Amniotic stem cell (primary cell): ENCODE results near the gene SOBP.

Source experiments
- DNase-seq: peaks from one replicate; lab custom pipeline; 2025; lab: John Stamatoyannopoulos, UW

SOBP gene

GRCh38 chr6:107616775-107617174, 126.9 kb downstream of the SOBP start:
- no peak for DNase-seq

- DNase-seq: no peak
Measured at GRCh38 chr6:107617341-107617932, 127.5 kb downstream of the SOBP start.

DNA sequence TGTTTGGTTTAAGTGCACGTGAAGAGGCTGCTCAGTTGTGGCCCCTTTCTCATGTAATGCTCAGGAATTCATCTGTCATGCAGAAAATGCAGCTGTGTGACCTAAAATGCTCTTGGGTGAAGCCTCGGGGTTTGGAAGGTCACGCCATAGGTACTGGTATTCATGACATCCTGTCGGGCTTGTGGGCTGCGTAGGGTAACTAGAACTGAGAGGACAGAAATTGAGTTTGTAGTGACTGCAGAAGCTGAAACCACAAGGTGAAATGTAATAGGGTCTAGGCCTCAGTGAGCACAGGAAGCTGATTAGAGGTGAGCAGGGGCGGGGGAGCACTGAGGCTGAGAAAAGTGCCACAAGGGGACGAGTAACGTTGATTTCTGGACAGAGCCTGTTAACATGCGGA, 128.8 kb downstream of the SOBP start:
- no peak for DNase-seq

GRCh38 chr6:107620732-107621131, 130.8 kb downstream of the SOBP start:
- DNase-seq: no peak

GRCh38 chr6:107621229-107621937, 131.5 kb downstream of the SOBP start:
- no peak for DNase-seq

GRCh38 chr6:107622269-107622668, 132.4 kb downstream of the SOBP start:
- DNase-seq: no peak

GRCh38 chr6:107624050-107624449, 134.1 kb downstream of the SOBP start:
- no peak for DNase-seq

GRCh38 chr6:107624541-107624940, 134.6 kb downstream of the SOBP start:
- DNase-seq: no peak

- DNase-seq: no peak
Measured at GRCh38 chr6:107625264-107625663, 135.3 kb downstream of the SOBP start.

DNA sequence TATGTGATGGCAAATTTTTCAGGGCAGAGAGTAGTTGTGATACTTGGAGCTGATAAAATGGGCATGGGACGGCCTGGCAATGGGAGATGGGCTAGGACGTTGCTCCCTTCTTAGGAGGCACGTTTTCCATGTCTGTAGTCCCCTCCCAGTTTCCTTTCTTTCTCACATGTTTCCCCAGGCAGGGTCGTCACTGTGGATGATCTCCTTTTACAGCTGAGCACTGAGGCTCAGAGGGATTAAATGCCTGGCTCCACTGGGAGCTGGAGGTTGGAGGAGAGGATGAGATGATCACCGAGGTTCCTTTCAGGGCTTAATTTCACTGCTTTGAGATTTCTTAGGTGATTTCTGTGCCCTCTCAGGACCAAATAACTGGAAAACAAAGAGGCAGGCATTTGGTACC, 136.7 kb downstream of the SOBP start:
- no peak for DNase-seq

DNA sequence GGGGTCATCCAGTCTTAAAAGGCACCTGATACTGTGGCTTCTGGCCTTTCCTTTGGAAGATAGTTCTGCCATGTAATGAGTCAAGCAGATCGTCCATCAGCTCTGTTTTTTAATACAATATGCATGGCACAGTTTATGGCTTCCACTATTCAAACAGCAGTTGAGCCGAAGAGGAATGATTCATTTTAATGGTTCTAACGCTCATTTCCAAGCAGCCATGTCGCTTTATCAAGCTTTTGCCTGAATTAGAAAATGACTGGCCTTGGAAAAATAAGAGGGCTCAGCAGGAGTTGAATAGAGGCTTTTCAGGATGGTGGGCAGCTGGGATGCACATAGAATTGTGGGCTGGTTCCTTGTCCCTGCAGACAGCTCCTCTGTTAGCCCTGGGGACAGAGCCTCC, 138.1 kb downstream of the SOBP start:
- DNase-seq: no peak

DNA sequence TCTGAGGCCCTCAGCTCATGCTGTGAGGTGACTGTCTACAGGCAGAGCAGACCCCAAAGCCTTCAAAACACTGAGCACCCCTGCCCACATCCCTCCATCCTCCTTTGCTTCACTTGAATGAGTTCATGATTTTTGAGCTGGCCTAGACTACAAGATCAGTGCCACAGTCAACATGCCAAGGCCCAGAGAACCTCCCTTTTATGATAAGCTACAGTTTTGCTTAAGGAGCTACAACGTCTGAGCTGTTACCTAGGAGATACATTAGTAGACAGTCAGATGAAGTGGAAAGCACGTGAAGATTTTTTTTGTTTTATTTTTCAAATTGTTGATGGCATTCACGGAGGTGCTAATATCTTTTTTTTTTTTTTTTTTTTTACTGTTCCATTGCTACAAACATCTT, 139.0 kb downstream of the SOBP start:
- no peak for DNase-seq

GRCh38 chr6:107629548-107630129, 139.7 kb downstream of the SOBP start:
- DNase-seq: no peak

DNA sequence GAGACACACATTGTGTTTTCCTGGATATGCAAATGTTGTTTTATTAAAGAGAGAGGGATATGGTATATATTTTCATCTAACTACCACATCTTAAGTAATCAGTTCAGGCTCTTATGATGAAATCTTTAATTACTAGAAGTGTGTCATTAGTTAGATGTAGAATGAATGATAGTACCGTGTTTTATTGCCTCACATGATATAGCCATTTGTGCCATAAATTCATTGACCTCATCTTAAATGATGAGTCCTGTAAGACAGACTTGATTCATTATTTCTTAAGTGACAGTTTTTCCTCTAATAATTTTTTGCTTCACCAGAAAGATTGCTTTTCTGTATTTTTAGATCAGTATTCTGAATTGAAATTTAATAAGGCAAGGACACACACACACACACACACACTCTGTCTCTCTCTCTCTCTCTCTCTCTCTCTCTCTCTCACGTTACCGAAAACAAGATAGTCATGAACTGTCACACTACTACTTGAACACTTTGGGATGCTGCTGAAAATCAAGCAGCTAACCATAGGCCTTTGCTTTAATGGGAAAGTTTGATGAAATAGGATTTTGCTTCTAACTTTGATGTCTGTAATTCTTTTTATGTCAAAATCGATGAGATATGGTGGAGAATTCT, 140.5 kb downstream of the SOBP start:
- no peak for DNase-seq

- no peak for DNase-seq
Measured at GRCh38 chr6:107632381-107633136, 142.6 kb downstream of the SOBP start.

GRCh38 chr6:107633680-107634323, 143.9 kb downstream of the SOBP start:
- DNase-seq: no peak

DNA sequence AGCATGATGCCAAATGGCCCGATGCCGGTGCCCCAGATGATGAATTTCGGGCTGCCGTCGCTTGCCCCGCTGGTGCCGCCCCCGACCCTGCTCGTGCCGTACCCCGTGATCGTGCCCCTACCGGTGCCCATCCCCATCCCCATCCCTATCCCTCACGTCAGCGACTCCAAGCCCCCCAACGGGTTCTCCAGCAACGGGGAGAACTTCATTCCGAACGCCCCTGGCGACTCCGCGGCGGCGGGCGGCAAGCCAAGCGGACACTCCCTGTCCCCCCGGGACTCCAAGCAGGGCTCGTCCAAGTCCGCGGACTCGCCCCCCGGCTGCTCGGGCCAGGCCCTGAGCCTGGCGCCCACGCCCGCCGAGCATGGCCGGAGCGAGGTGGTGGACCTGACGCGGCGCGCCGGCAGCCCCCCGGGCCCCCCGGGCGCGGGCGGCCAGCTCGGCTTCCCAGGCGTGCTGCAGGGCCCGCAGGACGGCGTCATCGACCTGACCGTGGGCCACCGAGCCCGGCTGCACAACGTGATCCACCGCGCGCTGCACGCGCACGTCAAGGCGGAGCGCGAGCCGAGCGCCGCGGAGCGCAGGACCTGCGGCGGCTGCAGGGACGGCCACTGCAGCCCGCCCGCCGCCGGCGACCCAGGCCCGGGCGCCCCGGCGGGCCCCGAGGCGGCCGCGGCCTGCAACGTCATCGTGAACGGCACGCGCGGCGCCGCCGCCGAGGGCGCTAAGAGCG, 144.6 kb downstream of the SOBP start:
- no peak for DNase-seq

DNA sequence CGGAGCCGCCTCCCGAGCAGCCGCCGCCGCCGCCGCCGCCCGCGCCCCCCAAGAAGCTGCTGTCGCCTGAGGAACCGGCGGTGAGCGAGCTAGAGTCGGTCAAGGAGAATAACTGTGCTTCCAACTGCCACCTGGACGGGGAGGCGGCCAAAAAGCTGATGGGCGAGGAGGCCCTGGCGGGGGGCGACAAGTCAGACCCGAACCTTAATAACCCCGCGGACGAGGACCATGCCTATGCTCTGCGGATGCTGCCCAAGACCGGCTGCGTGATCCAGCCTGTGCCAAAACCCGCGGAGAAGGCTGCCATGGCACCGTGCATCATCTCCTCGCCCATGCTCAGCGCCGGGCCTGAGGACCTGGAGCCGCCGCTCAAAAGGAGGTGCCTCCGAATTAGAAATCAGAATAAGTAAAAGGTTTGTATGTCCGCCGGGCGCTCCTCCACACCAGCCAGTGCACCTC, 145.2 kb downstream of the SOBP start:
- no peak for DNase-seq

- no peak for DNase-seq
Measured at GRCh38 chr6:107636486-107636885, 146.6 kb downstream of the SOBP start.

DNA sequence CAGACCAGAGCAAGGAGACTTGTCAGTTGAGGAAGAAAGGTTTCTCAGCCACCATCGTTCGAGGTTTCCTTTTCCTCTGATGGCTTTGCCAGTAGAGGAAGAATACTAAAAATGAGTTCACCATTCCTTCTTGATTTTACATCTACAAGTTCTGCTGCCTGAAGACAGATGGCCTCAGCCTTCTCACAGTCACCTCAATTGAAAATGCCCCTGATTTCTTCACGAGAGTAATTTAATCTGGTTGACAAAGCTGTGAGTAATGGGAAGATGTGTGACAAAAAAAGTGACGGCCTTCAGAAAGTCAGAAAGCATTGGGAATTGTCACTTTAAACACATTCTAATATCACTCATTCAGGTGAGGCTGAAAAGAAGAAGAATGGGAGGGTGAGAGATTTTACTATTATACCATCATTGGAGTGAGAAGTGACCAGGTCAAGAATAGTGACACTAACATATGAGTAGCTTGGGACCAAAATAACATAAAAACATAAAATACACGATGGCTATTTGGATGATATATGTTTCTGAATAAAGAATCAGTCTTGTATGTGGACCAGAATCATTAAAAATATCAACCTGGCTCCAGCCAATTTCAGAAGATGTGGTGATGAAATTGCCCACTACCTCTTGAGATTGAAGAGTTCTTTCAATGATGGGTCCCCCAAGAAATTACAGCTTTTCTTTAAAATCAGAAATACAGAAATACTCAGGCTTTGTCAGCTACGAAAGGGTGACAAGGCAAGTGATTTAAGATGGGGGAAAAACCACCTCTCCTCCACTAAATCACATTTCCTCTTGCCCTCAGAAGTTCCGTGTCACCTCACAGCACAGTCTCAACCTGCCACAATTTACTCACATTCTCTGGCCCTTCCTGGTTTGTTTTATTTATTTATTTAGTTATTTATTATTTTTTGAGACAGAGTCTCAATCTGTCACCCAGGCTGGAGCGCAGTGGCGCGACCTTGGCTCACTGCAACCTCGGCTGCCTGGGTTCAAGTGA, 147.7 kb downstream of the SOBP start:
- no peak for DNase-seq
